ENCODE data around the gene CCDC88C.

- TF ChIP-seq CTCF (IDR thresholded peaks at IDR 0.05): no peak
- no peak for TF ChIP-seq EZH2 (IDR thresholded peaks at IDR 0.05)
Measured at GRCh38 chr14:91238085-91238484, 179.5 kb downstream of the CCDC88C start.
